Heart right ventricle (tissue), 16 donors: Measurements from ENCODE around the gene CNOT1. TPM values are rescaled to one million over a fixed set of nuclear protein-coding genes. Genes with fewer than 3 reads are reported as not detected.

Source experiments
- ATAC-seq, 8 donors: fragments of 200-7000 bp; cut with Tn5 transposase; one replicate each; pipeline ENCODE4 v1.9.1; 2020; ENCODE audit warnings: mild to moderate bottlenecking in 8 of 8, moderate library complexity in 8 of 8, moderate number of reproducible peaks in 1 of 8
- DNase-seq, 2 donors: peaks; one replicate each; pipeline ENCODE4 v3.0.0-alpha.2; 2020
- H3K27ac ChIP-seq, 10 donors: fragments of 200-600 bp; sonication (generic) in 2 of 10; one replicate each; pipeline versions ENCODE4 v1.5.0 to v1.8.0; 2020 to 2022; ENCODE audit warnings: mild to moderate bottlenecking in 3 of 10
- H3K27me3 ChIP-seq, 7 donors: fragments of 200-600 bp; one replicate each; pipeline ENCODE4 v1.8.0; 2021 to 2022; ENCODE audit warnings: mild to moderate bottlenecking in 2 of 7
- H3K36me3 ChIP-seq, 9 donors: fragments of 200-600 bp; sonication (generic) in 1 of 9; one replicate each; pipeline versions ENCODE4 v1.5.0 to v1.8.0; 2020 to 2022; ENCODE audit warnings: mild to moderate bottlenecking in 2 of 9
- H3K4me1 ChIP-seq, 9 donors: fragments of 200-600 bp; sonication (generic) in 1 of 9; one replicate each; pipeline versions ENCODE4 v1.5.0 to v1.8.0; 2020 to 2022; ENCODE audit warnings: mild to moderate bottlenecking in 4 of 9
- H3K4me3 ChIP-seq, 10 donors: fragments of 200-600 bp; sonication (generic) in 2 of 10; one replicate each; pipeline versions ENCODE4 v1.5.0 to v1.8.0; 2020 to 2022; ENCODE audit warnings: mild to moderate bottlenecking in 7 of 10, moderate library complexity in 2 of 10
- H3K9me3 ChIP-seq, 11 donors: fragments of 200-600 bp in 10 of 11; sonication (generic) in 2 of 11; one replicate each; pipeline versions ENCODE4 v1.5.0 to v1.8.0; 2013 to 2022; ENCODE audit warnings: mild to moderate bottlenecking in 2 of 11, control low read depth in 1 of 11, moderate library complexity in 1 of 11
- CTCF ChIP-seq, 9 donors: fragments of 200-600 bp; sonication (generic) in 2 of 9; IDR thresholded peaks; one replicate each; pipeline versions ENCODE4 v1.5.0 to v1.8.0; 2021 to 2022; ENCODE audit warnings: antibody characterized with exemption in 9 of 9, mild to moderate bottlenecking in 5 of 9, moderate library complexity in 1 of 9
- WGBS, 2 donors: extraction: QIAGEN DNeasy Blood & Tissue Kit; methylation state at CpG; one replicate each; pipeline ENCODE4 v1.1.7; 2013; ENCODE audit warnings: inconsistent platforms in 1 of 2; 5-methylcytosine and 5-hydroxymethylcytosine counted together
- intact Hi-C, 10 donors: fragments of 100-400 bp; cut with DNase I; formaldehyde crosslinking; loops; one replicate each; pipeline versions ENCODE4 v1.11.1 to v1.14.2; 2022
- polyA plus RNA-seq, 2 donors: library from polyadenylated mRNA; stranded (reverse); fragments of 200-250 nt; gene quantifications; one replicate each; pipeline ENCODE4 v1.2.3, GENCODE V29; 2013
- total RNA-seq, 10 donors: library from RNA; stranded (reverse); fragmentation: NEBNext Ultra II Directional in 3 of 10; extraction: Animal tissue kit (Norgen Biotek cat#: 25700) in 3 of 10; gene quantifications; one replicate each; pipeline versions ENCODE4 v1.2.1 to v1.2.4, GENCODE V29; 2021 to 2023
- donor health status: Arrhythmogenic right ventricular cardiomyopathy.
- donor health status: ischemic (EF 13 %, LVEDD 7.1; RV severe dilation, severe dysfunction).
- donor health status: healthy with polysubstance abuse.
- donor health status: DM: no; HTN: yes; CAD: no.
- donor health status: DM: no; HTN: no; CAD: no.
- donor health status: ischemic (EF 25% LVEDD 6.9; RV normal size, moderate dysfunction).
- donor health status: ischemic (EF 25% LVEDD 5.7; RV mildly dilated, moderate dysfunction).
- donor health status: healthy.
- donor health status: DM: yes; HTN: yes; CAD: no.
- donor health status: Ischemic cardiomyopathy.
- donor health status: ischemic (EF 35%, LVEDD 5.7; RV mildly dilated, moderate dysfunction).
- donor health status: nonischemic (EF 11% LVEDD 7.7; RV severe dilation, severe dysfunction).
- donor health status: DM: yes; HTN: yes; CAD: no.
- donor health status: PGD.
- donor health status: ischemic (EF 29% LVEDD 5.4; RV normal size, mild dysfunction).
- donor health status: nonischemic (EF 23%, LVEDD 6.1; RV moderate dilation, normal function).

CNOT1 gene
- total and polyA plus RNA-seq, 12 donors: 27.2 to 102 (median 81.7) TPM

GRCh38 chr16:58635502-58635901 is 5.9 kb upstream of the CNOT1 start:
- H3K4me3 ChIP-seq: no peak overlapping the region
- intact Hi-C loops: loop anchor here in 2 of 10 donors (10.0 kb wide), 2 partner anchors 121 to 301 kb away; partner anchors contain the start of gene SETD6 (in 1 of the 2)
- no peak for TF ChIP-seq CTCF (IDR thresholded peaks at IDR 0.05)
- H3K36me3 ChIP-seq: no peaks in the 10 kb centered on the region
- peak overlapping the region in 1 of 10 donors; percentile 5 for H3K27ac ChIP-seq
- H3K27me3 ChIP-seq: no peaks in the 10 kb centered on the region
- peaks cover 0 to 21% (median 0%) of the 10 kb centered on the region in 9 donors for H3K4me1 ChIP-seq
- no peak for ATAC-seq
- 88% methylated on average over 4 of the region's 4 CpGs for WGBS, 2 donors
- DNase-seq: no peak
- no peaks in the 10 kb centered on the region for H3K9me3 ChIP-seq

DNA sequence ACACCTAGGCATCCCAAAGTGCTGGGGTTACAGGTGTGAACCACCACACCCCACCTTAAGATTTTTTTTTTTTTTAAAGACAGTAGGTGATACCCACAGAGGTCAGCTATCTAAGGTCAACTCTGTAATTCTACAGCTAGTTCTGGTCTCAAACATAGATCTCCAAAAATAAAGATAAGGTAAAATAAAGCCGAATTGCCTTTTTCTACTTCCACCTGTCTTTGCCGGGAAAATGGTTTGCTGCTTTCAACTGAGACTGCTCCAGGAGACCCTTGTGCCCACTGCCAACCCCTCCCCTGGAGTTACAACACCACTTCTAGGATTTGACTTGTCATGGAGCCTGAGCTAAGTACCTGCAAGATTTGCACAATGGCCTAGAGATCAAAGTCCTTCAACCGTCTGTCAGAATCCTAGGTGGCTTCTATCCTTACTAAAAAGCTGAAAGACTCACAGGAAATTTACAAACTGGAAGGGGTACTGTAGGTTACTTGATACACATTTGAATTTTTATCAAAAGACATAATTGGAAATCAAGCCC is 4.7 kb upstream of the CNOT1 start:
- DNase-seq: no peak
- Histone ChIP-seq H3K4me1 (peaks cover 0 to 23% (median 3%) of the 10 kb centered on the region in 9 donors), H3K9me3 (no peaks in the 10 kb centered on the region), H3K4me3 (no peak overlapping the region), H3K27ac (peak overlapping the region in 1 of 10 donors; percentile 5), H3K27me3 (no peaks in the 10 kb centered on the region), H3K36me3 (no peaks in the 10 kb centered on the region)
- 73 to 87% methylated on average over 3 of the region's 3 CpGs for WGBS, 2 donors
- ATAC-seq: no peak
- intact Hi-C loops: loop anchor here in 2 of 10 donors (10.0 kb wide), 2 partner anchors 120 to 300 kb away; partner anchors contain the start of gene SETD6 (in 1 of the 2)
- TF ChIP-seq CTCF (IDR thresholded peaks at IDR 0.05): no peak

DNA sequence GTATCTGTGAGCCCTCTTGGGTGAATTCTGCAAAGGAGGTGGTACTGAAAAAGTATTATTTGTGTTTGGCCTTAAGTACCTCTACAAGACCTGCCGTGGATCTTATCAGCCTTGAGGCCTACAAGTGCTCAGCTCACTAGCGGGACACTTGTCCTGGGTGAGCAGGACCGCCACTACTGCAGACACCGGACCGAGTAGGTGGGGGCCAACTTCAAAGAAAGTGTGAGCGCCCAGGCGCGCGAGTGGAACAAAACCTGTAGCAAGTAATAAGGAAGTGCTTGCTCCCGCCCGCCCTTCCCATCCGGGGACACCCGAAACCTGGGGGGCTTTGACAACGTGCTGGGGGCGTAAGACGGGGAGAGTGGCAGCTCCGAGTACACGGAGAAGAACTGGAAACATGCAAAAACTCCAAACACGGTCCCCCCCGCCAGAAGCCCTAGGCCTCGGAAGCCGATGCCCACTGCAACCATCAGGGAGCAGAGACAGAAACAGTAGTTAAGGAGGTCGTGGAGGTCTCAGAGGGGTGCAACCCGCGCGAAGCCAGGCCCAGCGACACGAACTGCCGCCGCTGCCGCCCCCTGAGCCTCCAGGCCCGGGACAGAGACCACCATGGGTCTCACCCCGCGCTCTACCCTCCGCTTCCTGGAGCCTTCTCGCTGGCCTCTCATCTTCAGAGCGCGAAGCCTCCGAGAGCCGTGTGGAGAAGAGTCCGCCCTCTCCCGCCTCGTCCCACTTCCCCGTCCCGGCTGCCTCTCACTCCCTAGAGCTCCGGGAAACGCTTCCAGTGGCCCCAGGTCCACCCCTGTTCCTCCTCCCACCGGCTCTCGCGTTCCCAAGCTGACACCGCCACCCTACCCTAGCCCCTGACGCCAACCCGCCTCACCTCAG is 537 bp downstream of the CNOT1 start:
- no peaks in the 10 kb centered on the region for H3K9me3 ChIP-seq
- WGBS, 2 donors: 0 to 1% methylated on average over 52 to 53 of the region's 53 CpGs
- peak overlapping the region; percentile 82 to 99 (median 94) for H3K4me3 ChIP-seq
- H3K36me3 ChIP-seq: peaks cover 0 to 18% (median 3%) of the 10 kb centered on the region in 9 donors
- no peaks in the 10 kb centered on the region for H3K27me3 ChIP-seq
- no peak for TF ChIP-seq CTCF (IDR thresholded peaks at IDR 0.05)
- ATAC-seq: peak; percentile 29 to 69 (median 43)
- H3K27ac ChIP-seq: peak overlapping the region; percentile 93 to 99 (median 98)
- intact Hi-C loops: loop anchor here in 3 of 10 donors (5.0 to 10.0 kb wide), 3 partner anchors 112 to 294 kb away; partner anchors contain the start of gene SETD6 (in 3 of the 3)
- H3K4me1 ChIP-seq: peaks cover 6 to 46% (median 34%) of the 10 kb centered on the region in 9 donors
- peak; percentile 40 to 49 for DNase-seq

DNA sequence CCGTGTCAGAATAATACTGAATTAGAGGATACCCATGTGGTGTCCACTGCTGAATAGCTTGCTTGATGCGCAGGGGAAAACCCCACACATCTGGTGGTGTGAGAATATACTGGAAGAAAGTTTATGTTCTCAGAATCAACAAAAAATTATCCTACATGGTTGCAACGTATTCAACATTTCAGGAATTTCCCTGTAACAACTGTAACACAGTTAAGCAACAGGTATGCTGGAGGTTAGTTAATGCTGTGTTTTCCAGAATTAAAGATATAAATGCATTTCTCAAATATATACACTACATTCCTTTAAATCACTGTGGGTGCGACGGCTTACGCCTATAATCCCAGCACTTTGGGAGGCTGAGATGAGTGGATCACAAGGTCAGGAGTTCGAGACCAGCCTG is 5.4 kb downstream of the CNOT1 start:
- Histone ChIP-seq H3K4me3 (no peak overlapping the region), H3K36me3 (peaks cover 0 to 65% (median 20%) of the 10 kb centered on the region in 9 donors), H3K9me3 (no peaks in the 10 kb centered on the region), H3K27ac (no peak overlapping the region), H3K4me1 (peaks cover 8 to 45% (median 34%) of the 10 kb centered on the region in 9 donors), H3K27me3 (no peaks in the 10 kb centered on the region)
- WGBS, 2 donors: 83 to 91% methylated on average over 7 of the region's 7 CpGs
- no peak for TF ChIP-seq CTCF (IDR thresholded peaks at IDR 0.05)
- no peak for DNase-seq
- ATAC-seq: no peak
- intact Hi-C loops: loop anchor here in 2 of 10 donors (10.0 kb wide), 2 partner anchors 109 to 289 kb away; partner anchors contain the start of gene SETD6 (in 1 of the 2)
